SK-N-SH (cell line): ENCODE results near the gene TMPRSS11D. TPM values are rescaled to one million over a fixed set of nuclear protein-coding genes. Genes with fewer than 3 reads are reported as not detected.

Source experiments
- CTCF ChIA-PET: fragments of 300-600, 350-600 bp; formaldehyde crosslinking; extraction: SDS; loops from one replicate; lab custom pipeline; 2021; lab: Yijun Ruan, JAX
- POLR2A ChIA-PET: fragments of 350-600 bp; sonication (Branson Sonifier 250); formaldehyde crosslinking; extraction: SDS; loops from one replicate; lab custom pipeline; 2020; ENCODE audit warnings: antibody characterized with exemption, inconsistent platforms; lab: Yijun Ruan, JAX
- DNase-seq: peaks from one replicate; pipeline ENCODE4 v3.0.0; 2012
- H2AFZ ChIP-seq: fragments of 200-600 bp; sonication (generic); 2 replicates; pipeline ENCODE4 v1.8.1; 2016; ENCODE audit warnings: antibody characterized with exemption, mild to moderate bottlenecking, low read depth
- H3F3A ChIP-seq: fragments of 200-600 bp; sonication (generic); replicated peaks from 2 replicates; pipeline ENCODE3; 2016; ENCODE audit warnings: antibody characterized with exemption, mild to moderate bottlenecking; ENCODE audit not compliant: insufficient read depth
- H3K27ac ChIP-seq, 2 experiments: fragments of 200-500 bp in 1 of 2; fragments of 200-600 bp in 1 of 2; sonication (Bioruptor generic) in 1 of 2; sonication (generic), shearing (Covaris generic) in 1 of 2; 2 replicates each; pipeline versions ENCODE4 v1.5.1 to v1.6.1; 2014 to 2016; ENCODE audit warnings: low read depth in 2 of 2, inconsistent platforms in 1 of 2, low read length in 1 of 2, mild to moderate bottlenecking in 1 of 2, mixed read lengths in 1 of 2
- H3K27me3 ChIP-seq: fragments of 200-600 bp; sonication (generic), shearing (Covaris generic); 2 replicates; pipeline ENCODE4 v1.6.1; 2016; ENCODE audit warnings: mixed run types; ENCODE audit not compliant: insufficient read depth
- H3K36me3 ChIP-seq, 2 experiments: fragments of 200-500 bp in 1 of 2; fragments of 200-600 bp in 1 of 2; sonication (Bioruptor generic) in 1 of 2; sonication (generic) in 1 of 2; replicated peaks in 1 of 2; 2 replicates each; pipeline versions ENCODE3 to v1.5.1; 2014 to 2016; ENCODE audit warnings: low read length in 1 of 2, mild to moderate bottlenecking in 1 of 2; ENCODE audit not compliant: insufficient read depth in 2 of 2, control insufficient read depth in 1 of 2
- H3K4me1 ChIP-seq, 2 experiments: fragments of 200-500 bp in 1 of 2; fragments of 200-600 bp in 1 of 2; sonication (Bioruptor generic) in 1 of 2; sonication (generic), shearing (Covaris generic) in 1 of 2; 2 replicates each; pipeline versions ENCODE4 v1.5.1 to v1.6.1; 2014 to 2016; ENCODE audit warnings: low read depth in 1 of 2, low read length in 1 of 2, mixed run types in 1 of 2; ENCODE audit not compliant: insufficient read depth in 2 of 2, control insufficient read depth in 1 of 2
- H3K4me2 ChIP-seq: fragments of 200-600 bp; sonication (generic), shearing (Covaris generic); 2 replicates; pipeline ENCODE4 v1.6.1; 2017; ENCODE audit warnings: mixed run types
- H3K4me3 ChIP-seq, 2 experiments: fragments of 200-500 bp in 1 of 2; fragments of 200-600 bp in 1 of 2; sonication (Bioruptor generic) in 1 of 2; sonication (generic), shearing (Covaris generic) in 1 of 2; 2 replicates each; pipeline versions ENCODE4 v1.5.1 to v1.8.1; 2014 to 2016; ENCODE audit warnings: low read depth in 2 of 2, inconsistent platforms in 1 of 2, low read length in 1 of 2, mild to moderate bottlenecking in 1 of 2, mixed read lengths in 1 of 2, moderate library complexity in 1 of 2
- H3K79me2 ChIP-seq: fragments of 200-600 bp; sonication (generic); 2 replicates; pipeline ENCODE4 v1.8.1; 2017; ENCODE audit warnings: mild to moderate bottlenecking; ENCODE audit not compliant: insufficient read depth
- H3K9ac ChIP-seq: fragments of 200-600 bp; sonication (generic); 2 replicates; pipeline ENCODE4 v1.6.1; 2017; ENCODE audit warnings: mixed run types
- H3K9me2 ChIP-seq: fragments of 200-600 bp; sonication (generic); 2 replicates; pipeline ENCODE4 v1.6.1; 2017; ENCODE audit warnings: mixed run types
- H3K9me3 ChIP-seq: fragments of 200-600 bp; sonication (generic); 2 replicates; pipeline ENCODE4 v1.6.1; 2017; ENCODE audit warnings: mixed run types, mild to moderate bottlenecking, moderate library complexity
- H4K20me1 ChIP-seq: fragments of 200-600 bp; sonication (generic); 2 replicates; pipeline ENCODE4 v1.6.1; 2017; ENCODE audit warnings: mild to moderate bottlenecking, mixed run types; ENCODE audit not compliant: insufficient read depth
- CTCF ChIP-seq: fragments of 200-600 bp; sonication (generic); IDR thresholded peaks from 2 replicates; pipeline ENCODE4 v1.6.1; 2017; ENCODE audit warnings: antibody characterized with exemption, mild to moderate bottlenecking, moderate library complexity
- GABPA ChIP-seq: IDR thresholded peaks from 2 replicates; pipeline ENCODE4 v1.4.0; 2012; ENCODE audit warnings: low read depth, mild to moderate bottlenecking
- RFX5 ChIP-seq: IDR thresholded peaks from 2 replicates; pipeline ENCODE4 v1.6.1; 2012; ENCODE audit warnings: mild to moderate bottlenecking, improper control_type of control experiment, low read length
- TCF12 ChIP-seq: IDR thresholded peaks from 2 replicates; pipeline ENCODE4 v1.4.0; 2012
- YY1 ChIP-seq: IDR thresholded peaks from 2 replicates; pipeline ENCODE4 v1.4.0; 2012; ENCODE audit warnings: low read depth, mild to moderate bottlenecking
- ZBTB33 ChIP-seq: IDR thresholded peaks from 2 replicates; pipeline ENCODE4 v1.4.0; 2012; ENCODE audit warnings: low read depth, borderline replicate concordance
- WGBS: methylation state at CpG from one replicate; pipeline ENCODE4 v1.1.6; 2017; ENCODE audit warnings: low lambda C conversion rate; 5-methylcytosine and 5-hydroxymethylcytosine counted together
- polyA plus RNA-seq, 3 experiments: library from polyadenylated mRNA; depleted of rRNA; stranded (reverse); fragments of >200 nt; gene quantifications; 2 replicates each; pipeline ENCODE4 v1.2.3, GENCODE V29; 2012

Gene TMPRSS11D
- polyA plus RNA-seq, 1 of the 3 experiments (the other 2 are of a cell fraction), result 0.02 TPM

- TF ChIP-seq TCF12 (no peak), CTCF (peak; percentile 28; the same call in 1 of the 2 replicates)
- no peak overlapping the region for H3K9ac ChIP-seq
- no peak overlapping the region for H3K4me3 ChIP-seq
- ChIA-PET POLR2A (no interaction called here), CTCF (no interaction called here)
- no peak overlapping the region for H3K27ac ChIP-seq
- no peaks in the 10 kb centered on the region for H4K20me1 ChIP-seq
- no peaks in the 10 kb centered on the region for H3K9me3 ChIP-seq
- H3K4me1 ChIP-seq, result no peaks in the 10 kb centered on the region
- 28% methylated on average over 3 of the region's 3 CpGs for WGBS
- DNase-seq, result no peak
- no peak overlapping the region for H3K4me2 ChIP-seq
- no peaks in the 10 kb centered on the region for H3K36me3 ChIP-seq
- H3K9me2 ChIP-seq, result no peaks in the 10 kb centered on the region; the same call in 1 of the 2 replicates
- no peaks in the 10 kb centered on the region for H3K27me3 ChIP-seq
- no peaks in the 10 kb centered on the region for H3F3A ChIP-seq
- no peaks in the 10 kb centered on the region for H3K79me2 ChIP-seq
- no peak overlapping the region for H2AFZ ChIP-seq
Measured at GRCh38 chr4:67892905-67893304, 9.1 kb upstream of the TMPRSS11D start.

GRCh38 chr4:67892253-67892652 lies 8.5 kb upstream of the TMPRSS11D start:
- no peaks in the 10 kb centered on the region for H3K79me2 ChIP-seq
- no peaks in the 10 kb centered on the region for H4K20me1 ChIP-seq
- TF ChIP-seq ZBTB33 (no peak), YY1 (no peak)
- H3K27ac ChIP-seq, result no peak overlapping the region
- DNase-seq, result no peak
- ChIA-PET POLR2A (no interaction called here), CTCF (no interaction called here)
- H3K4me2 ChIP-seq, result no peak overlapping the region
- H3K9ac ChIP-seq, result no peak overlapping the region
- H3K27me3 ChIP-seq, result no peaks in the 10 kb centered on the region
- no peaks in the 10 kb centered on the region; a peak in 1 of 4 replicates for H3K4me1 ChIP-seq
- H3K9me3 ChIP-seq, result no peaks in the 10 kb centered on the region
- no peaks in the 10 kb centered on the region for H3K36me3 ChIP-seq
- no peak overlapping the region for H2AFZ ChIP-seq
- 39% methylated on average over 2 of the region's 2 CpGs for WGBS
- no peaks in the 10 kb centered on the region; the same call in 1 of the 2 replicates for H3K9me2 ChIP-seq
- no peaks in the 10 kb centered on the region for H3F3A ChIP-seq
- H3K4me3 ChIP-seq, result no peak overlapping the region

- Histone ChIP-seq H3K9me3 (no peaks in the 10 kb centered on the region), H3K9ac (no peak overlapping the region), H3K27ac (no peak overlapping the region), H2AFZ (no peak overlapping the region), H3K9me2 (no peaks in the 10 kb centered on the region; the same call in 1 of the 2 replicates), H3K27me3 (no peaks in the 10 kb centered on the region), H3K79me2 (no peaks in the 10 kb centered on the region), H3K4me3 (no peak overlapping the region), H4K20me1 (no peaks in the 10 kb centered on the region), H3F3A (peaks cover 3% of the 10 kb centered on the region), H3K4me1 (peaks cover 0 to 2% of the 10 kb centered on the region in 2 experiments; a peak in 1 of 4 replicates), H3K4me2 (no peak overlapping the region), H3K36me3 (no peaks in the 10 kb centered on the region)
- ChIA-PET POLR2A (no interaction called here), CTCF (no interaction called here)
- no peak for DNase-seq
- TF ChIP-seq RFX5 (no peak), GABPA (no peak)
Measured at GRCh38 chr4:67891645-67892044, 7.8 kb upstream of the TMPRSS11D start.
